Osteocyte (in vitro differentiated cells): ENCODE results near the gene HTT. TPM values are rescaled to one million over a fixed set of nuclear protein-coding genes. Genes with fewer than 3 reads are reported as not detected.

Experiments used
- DNase-seq: peaks from one replicate; pipeline ENCODE4 v3.0.0; 2021; ENCODE audit warnings: mixed read lengths; ENCODE audit not compliant: unreplicated experiment; ENCODE audit errors: extremely low spot score
- H3K27ac Mint-ChIP-seq: one replicate; pipeline ENCODE4 v1.8.0; 2021; ENCODE audit warnings: mild to moderate bottlenecking, mixed read lengths; ENCODE audit not compliant: unreplicated experiment
- H3K27me3 Mint-ChIP-seq: one replicate; pipeline ENCODE4 v1.8.0; 2021; ENCODE audit warnings: mixed read lengths; ENCODE audit not compliant: unreplicated experiment
- H3K36me3 Mint-ChIP-seq: one replicate; pipeline ENCODE4 v1.8.0; 2021; ENCODE audit warnings: mixed read lengths; ENCODE audit not compliant: unreplicated experiment
- H3K4me1 Mint-ChIP-seq: one replicate; pipeline ENCODE4 v1.8.0; 2021; ENCODE audit warnings: mixed read lengths; ENCODE audit not compliant: unreplicated experiment
- H3K4me3 Mint-ChIP-seq: one replicate; pipeline ENCODE4 v1.8.0; 2021; ENCODE audit warnings: mild to moderate bottlenecking, moderate library complexity, mixed read lengths; ENCODE audit not compliant: unreplicated experiment
- H3K9me3 Mint-ChIP-seq: one replicate; pipeline ENCODE4 v1.8.0; 2021; ENCODE audit warnings: mixed read lengths; ENCODE audit not compliant: unreplicated experiment
- CTCF ChIP-seq: fragments of 200-600 bp; sonication (generic); IDR thresholded peaks from 2 replicates; pipeline ENCODE4 v1.5.0; 2021; ENCODE audit warnings: antibody characterized with exemption, mild to moderate bottlenecking, moderate library complexity
- total RNA-seq: library from RNA; stranded (reverse); gene quantifications from 2 replicates; pipeline ENCODE4 v1.2.1, GENCODE V29; 2021

HTT gene
- total RNA-seq, 1 donor from 2014 or later = 51.3 TPM

- H3K4me3 Mint-ChIP-seq = no peak overlapping the region
Measured at GRCh38 chr4:3227878-3228675, 153.6 kb downstream of the HTT start.

GRCh38 chr4:3228881-3229280 lies 154.4 kb downstream of the HTT start:
- Mint-ChIP-seq H3K27ac (no peak overlapping the region), H3K4me1 (no peaks in the 10 kb centered on the region)

More at GRCh38 chr4:3227878-3228675, 153.6 kb downstream of the HTT start:
- peaks cover 39% of the 10 kb centered on the region for H3K36me3 Mint-ChIP-seq
- H3K9me3 Mint-ChIP-seq = no peaks in the 10 kb centered on the region
- no peaks in the 10 kb centered on the region for H3K27me3 Mint-ChIP-seq
- no peaks in the 10 kb centered on the region for H3K4me1 Mint-ChIP-seq
- TF ChIP-seq CTCF = no peak
- no peak overlapping the region for H3K27ac Mint-ChIP-seq
- DNase-seq = no peak

GRCh38 chr4:3229328-3229727 lies 154.8 kb downstream of the HTT start:
- Mint-ChIP-seq H3K36me3 (peaks cover 39% of the 10 kb centered on the region), H3K27ac (no peak overlapping the region), H3K4me3 (no peak overlapping the region), H3K9me3 (no peaks in the 10 kb centered on the region), H3K27me3 (no peaks in the 10 kb centered on the region), H3K4me1 (no peaks in the 10 kb centered on the region)
- no peak for DNase-seq
- no peak for TF ChIP-seq CTCF

More at GRCh38 chr4:3228881-3229280, 154.4 kb downstream of the HTT start:
- H3K9me3 Mint-ChIP-seq = no peaks in the 10 kb centered on the region
- no peak for DNase-seq
- H3K36me3 Mint-ChIP-seq = peaks cover 40% of the 10 kb centered on the region
- no peaks in the 10 kb centered on the region for H3K27me3 Mint-ChIP-seq
- no peak overlapping the region for H3K4me3 Mint-ChIP-seq
- no peak for TF ChIP-seq CTCF

DNA sequence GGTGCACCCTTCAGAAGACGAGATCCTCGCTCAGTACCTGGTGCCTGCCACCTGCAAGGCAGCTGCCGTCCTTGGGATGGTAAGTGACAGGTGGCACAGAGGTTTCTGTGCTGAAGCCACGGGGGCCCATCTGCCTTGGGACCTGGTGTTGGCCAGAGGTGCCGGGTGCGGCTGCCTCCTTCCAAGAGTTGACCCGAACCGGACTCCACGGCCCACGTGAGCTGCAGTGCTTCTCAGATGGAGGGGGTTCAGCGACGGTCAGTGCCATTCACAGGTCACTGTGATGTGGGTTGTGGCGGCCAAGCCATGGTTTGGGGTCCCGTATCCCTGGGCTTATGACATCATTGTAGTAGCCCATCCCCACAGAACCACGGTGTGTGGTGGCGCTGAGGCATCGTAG lies 155.5 kb downstream of the HTT start:
- H3K4me1 Mint-ChIP-seq = no peaks in the 10 kb centered on the region
- no peak for TF ChIP-seq CTCF
- peaks cover 37% of the 10 kb centered on the region for H3K36me3 Mint-ChIP-seq
- no peak overlapping the region for H3K4me3 Mint-ChIP-seq
- no peaks in the 10 kb centered on the region for H3K27me3 Mint-ChIP-seq
- no peak overlapping the region for H3K27ac Mint-ChIP-seq
- H3K9me3 Mint-ChIP-seq = no peaks in the 10 kb centered on the region
- DNase-seq = no peak

DNA sequence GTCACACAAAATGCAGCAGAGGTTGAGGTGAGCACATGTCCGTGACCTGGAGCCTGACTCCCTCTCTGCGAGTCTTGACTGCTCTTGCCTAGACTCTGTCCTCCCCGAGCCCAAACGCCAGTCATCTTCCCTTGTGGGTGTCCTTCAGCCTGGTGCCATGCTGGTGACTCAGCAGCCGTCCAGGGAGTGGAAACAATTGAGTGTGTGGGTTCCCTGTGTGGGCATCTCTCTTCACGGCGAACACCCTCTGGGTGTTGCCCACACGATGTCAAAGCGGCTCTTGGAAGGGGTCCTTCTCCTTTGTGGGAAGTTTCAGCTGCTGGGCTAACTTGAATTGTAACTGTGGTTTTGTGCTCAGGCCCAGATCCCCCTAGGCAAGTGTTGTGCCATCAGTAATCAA lies 157.0 kb downstream of the HTT start:
- Mint-ChIP-seq H3K27me3 (no peaks in the 10 kb centered on the region), H3K27ac (no peak overlapping the region), H3K4me3 (no peak overlapping the region), H3K36me3 (peaks cover 30% of the 10 kb centered on the region), H3K4me1 (no peaks in the 10 kb centered on the region), H3K9me3 (no peaks in the 10 kb centered on the region)
- no peak for DNase-seq
- TF ChIP-seq CTCF = no peak
